Medulla oblongata (tissue), 1 donor: ENCODE results near the gene DGKI.

ENCODE experiments used
- DNase-seq: peaks from one replicate; pipeline ENCODE4 v3.0.0-alpha.2; 2015; ENCODE audit errors: extremely low spot score

The DGKI gene

DNA sequence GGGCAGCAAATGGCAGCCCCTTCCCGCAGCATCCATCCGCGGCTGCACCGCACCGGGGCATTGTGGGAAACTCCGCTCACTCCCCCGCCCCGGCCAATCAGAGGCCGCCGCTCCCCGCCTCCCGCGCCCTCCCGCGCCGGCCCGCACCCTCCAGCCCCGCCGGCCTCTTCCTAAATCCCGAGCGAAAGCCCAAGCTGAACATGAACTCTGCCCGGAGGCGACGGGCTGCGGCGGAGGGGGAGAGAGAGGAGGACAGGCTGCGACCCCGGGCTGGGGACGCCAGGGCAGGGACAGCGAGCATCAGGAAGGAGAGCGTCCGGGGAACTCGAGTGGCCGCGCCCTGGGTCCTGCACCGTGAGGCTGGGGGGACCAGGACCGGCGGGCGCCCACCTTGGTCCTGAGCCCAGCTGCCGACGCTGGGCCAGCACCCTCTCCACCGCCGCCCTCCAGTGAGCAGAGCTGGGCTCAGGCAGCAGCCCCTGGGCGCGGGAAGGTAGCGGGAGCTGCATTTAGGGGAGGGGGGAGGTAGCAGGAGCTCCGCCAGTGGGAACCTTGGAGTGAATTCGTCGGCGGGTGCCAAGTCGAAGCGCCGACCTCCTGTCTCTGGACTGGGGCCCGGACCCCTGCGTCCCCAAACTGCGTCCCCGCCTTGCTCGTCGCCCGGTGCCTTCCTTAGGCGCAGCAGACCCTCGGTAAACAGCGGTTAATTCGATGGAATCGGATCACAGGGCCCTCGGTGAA, at the start of gene DGKI:
TSS of gene DGKI (minus strand) at position 148 of the 741 bp plus-strand sequence.
- peak; percentile 69 for DNase-seq

DNA sequence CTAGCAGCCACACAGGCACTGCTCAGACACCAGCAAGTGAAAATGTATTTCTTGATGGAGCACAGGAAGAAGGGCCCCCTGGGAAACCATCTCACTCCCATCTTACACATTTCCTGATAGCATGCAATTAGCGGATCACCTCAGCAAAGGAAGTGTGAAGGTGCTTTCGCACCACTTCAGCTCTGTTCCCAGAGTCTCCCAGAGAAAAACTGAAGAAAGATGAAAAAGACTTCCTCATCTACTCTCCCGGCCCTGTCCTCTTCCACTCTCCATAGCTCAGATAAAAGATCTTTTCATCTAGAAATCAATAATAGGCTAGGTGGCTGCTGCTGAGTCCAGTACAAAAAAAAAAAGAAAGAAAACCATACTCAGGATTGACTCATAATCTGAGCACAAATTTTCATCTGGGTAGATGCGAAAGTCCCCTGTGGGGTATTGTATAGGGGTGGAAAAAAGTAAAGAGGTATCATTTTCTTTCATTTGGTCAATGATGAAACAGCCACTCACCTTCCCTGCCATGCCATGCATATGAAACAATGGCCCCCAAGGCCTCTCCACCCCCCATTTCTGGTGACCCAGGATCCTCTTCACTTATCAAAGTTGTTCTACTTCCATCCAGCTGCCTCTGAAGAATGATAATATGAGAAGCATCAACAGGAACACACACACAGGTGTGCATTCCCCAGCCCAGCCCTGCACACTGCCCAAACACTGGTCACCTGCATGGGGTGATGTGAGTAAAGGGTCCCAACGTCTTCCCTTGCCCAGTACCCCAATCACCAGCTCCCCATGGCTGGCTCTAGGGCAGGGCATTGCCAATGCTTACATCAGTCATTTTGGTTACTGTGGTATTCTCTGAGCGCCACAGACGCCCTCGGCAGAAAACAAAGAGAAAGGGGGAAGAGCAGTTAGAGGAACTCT, 48.8 kb upstream of the DGKI start:
- no peak for DNase-seq

DNA sequence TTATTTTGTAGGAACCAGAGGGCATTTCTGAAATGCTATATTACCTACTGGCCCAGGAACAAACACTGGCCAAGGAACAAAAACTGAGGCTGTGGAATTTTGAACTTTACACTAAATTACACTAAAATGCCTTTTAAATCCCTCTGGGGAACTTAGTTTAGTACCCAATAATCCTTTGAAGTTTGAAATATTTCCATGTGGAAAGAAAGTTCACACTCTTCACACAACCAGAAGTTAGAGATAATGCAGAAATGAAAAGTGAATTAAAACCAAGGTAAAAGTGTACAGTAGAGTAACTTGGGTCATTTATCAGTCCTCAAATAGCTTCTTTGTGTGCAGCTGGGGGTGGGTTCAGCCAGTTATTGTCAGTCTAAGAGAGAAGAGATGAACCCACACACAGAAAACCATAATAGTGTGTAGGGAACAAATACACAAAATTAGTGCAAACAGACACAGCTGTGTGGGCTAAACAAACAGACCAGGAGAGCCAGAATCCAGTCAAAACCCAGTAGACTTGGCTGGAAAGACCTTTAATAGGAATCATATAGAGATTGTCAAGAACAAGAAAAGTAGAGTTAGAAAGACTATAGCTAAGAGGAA, 46.5 kb upstream of the DGKI start:
- no peak for DNase-seq

DNA sequence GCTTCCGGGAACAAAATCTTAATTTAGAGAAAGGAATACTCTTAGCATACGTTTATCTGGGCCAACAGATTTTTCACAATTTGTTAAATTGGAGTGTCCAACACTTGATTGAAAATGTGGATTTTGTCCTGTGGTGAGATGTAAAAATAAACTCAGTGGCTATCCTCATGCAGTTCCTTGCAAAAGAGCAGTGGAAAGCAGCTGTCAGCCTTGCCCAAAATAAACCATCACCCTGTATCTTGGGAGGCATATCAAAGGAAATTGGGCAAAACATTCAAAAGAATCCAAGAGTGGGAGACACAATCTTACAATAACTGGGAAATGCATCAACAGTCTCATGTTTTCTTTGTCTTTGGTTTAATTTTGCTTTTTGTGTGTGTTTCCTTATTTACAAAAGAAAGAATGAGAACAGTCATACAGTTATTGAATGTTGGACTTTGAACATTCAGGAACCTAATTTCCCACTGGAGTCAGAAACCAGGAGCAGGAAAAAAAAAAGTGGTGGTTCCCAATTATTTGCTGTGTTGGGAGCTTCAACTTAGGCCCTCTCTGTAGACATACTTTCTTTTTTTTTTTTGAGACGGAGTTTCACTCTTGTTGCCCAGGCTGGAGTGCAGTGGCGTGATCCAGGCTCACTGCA, 44.4 kb upstream of the DGKI start:
- DNase-seq, result no peak

DNA sequence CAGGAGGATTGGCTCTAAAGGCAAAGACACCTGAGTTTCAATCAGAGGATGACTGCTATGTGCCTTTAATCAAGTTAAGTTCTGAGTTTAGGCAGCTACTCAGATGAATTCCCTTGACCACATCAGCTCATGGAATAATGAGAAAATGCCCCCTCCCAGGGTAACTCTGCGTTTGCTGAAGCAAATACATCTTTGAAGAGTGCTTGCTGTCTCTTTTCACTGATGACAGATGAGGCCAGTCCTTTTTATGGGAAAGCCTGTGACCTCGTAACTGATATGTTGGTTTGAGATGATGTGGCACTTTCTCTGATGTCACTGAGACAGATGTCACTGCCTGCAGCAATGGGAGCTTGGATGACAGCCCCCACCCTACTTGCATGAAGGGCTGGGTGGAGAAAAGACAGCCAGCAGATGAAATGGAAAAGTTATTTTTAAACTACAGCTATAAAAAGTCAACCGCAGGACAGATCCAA, 43.7 kb upstream of the DGKI start:
- no peak for DNase-seq

DNA sequence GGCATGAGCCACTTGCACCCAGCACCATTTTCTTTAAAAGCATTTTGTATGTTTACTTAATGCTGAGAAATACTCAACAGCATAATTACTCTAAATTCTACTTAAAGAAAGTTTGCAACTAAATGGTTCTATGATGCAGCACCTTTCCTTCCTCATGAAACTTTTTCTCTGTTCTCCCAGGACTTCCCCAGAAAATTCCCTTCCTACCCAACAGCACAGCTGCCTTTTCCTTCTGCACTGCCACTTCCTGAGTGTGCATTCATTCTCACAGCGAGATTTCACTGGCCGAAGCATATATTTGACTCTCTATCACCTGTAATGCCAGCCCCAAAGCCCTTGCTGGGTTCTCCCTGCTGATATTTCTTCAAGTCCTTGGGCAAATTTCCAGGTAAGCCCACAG, 41.5 kb upstream of the DGKI start:
- DNase-seq, result no peak

DNA sequence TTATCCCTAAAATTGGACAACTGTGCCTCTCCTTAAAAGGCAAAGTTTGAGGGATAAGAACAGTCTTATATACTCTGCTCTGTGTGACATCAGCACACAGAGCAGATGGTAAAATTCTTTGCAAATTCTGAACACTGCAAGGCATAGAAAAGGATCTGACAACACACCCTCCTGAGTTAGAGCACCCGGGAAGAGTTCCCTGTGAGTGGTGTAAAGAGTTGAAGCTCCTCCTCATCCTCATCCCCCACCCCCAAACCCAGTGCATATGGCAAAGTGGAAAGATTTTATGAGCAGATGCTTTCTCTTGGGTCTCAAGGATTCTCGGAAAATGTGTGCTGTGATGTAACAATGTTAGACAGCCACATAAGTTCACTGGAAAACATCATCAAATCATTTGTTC, 40.0 kb upstream of the DGKI start:
- DNase-seq, result no peak

DNA sequence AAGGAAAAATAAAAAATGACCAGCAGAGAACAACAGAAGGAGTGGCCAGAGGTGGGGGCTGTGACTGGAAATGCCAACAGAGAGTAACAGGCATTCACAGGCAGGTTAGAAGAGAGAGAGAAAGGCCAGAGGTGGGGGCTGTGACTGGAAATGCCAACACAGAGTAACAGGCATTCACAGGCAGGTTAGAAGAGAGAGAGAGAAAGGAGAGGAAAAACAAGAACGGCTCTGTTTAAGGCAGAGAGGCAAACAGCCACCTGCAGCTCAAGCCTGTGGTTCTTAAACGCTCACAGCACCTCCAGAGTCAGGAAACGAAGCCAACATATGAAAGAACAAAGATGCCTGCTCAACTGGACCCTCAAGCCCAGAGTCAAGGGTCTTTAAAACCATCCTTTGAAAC, 39.5 kb upstream of the DGKI start:
- no peak for DNase-seq

DNA sequence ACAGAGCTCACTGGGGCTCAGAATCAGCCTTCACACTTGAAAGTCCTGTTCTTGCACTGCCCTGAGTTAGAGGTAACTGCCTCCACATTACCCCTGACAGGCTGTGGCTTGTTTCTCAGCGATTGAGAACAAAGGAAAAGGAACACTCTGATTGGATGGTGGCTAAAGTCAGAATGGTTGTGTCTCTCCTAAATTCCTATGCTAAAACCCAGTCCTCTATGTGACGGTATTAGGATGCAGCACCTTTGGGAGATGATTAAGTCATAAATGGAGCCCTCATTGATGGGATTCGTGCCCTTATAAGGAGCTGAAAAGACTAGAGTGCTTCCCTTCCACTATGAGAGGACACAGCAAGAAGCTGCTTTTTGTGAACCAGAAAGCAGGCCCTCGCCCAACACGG, 38.9 kb upstream of the DGKI start:
- DNase-seq, result no peak

DNA sequence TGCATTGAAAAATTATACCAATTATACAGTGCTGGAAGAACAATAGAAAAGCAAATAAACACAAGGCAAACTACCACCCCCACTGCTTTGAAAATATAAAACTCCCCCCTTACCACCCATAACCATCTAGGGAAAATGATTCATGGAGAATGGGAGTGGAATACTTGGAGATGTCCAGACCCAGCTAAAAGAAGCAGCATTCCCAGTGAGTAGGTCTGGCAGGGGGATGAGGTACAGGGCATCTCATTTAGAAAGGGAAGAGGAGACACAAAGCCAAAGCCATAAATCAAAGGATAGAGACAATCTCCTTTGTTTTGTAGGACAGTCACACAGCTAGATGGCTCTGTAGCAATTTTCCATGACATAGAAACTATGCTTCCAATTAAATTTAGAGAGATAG, 36.0 kb upstream of the DGKI start:
- DNase-seq, result no peak

DNA sequence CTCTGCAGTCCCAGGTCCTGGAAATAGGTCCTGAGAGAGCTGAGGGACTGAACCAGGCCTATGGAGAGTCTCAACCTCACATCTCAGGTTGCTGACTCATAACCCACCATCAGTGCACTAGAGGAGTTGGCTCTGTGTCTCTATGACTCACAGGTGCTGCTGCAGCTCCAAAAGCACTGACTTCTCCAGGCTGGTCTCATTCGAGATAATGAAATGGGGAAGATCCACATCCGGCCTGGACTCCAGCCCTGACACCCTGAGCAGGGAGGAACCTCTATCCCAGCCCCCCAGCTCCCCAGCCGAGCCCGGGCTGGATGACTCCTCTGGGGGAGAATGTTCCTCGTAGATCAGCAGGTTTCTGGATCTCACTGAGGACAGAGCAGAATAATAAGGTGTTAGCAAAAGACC, 35.5 kb upstream of the DGKI start:
- DNase-seq, result no peak

DNA sequence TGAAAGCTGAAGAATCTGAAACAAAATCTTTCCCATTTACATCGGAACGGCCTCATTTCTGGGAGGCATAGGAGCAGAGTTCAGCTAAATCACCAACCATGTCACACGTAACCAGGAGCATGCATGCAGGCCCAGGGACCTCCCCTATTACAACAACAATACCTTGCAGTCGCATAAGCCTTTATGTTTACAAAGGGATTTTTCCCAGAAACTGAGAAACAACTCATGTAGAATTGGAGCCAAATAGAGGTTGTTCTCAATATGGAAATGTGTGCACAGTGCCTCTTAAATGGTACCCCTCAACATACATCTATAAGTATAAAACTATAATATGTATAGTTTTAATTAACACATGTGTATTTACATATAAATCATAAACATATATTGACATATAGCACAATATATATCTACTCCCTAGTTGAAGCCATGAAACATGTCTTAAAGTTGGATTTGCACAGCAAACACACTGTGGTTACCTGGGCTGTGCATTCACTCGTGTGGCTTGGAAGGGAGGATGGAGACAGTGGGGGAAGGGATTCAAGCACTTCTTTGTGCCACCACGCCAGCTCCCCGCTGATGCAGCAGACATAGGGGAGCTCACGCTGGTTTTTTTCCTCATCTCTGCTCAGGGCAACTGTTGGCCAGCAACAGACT, 35.0 kb upstream of the DGKI start:
- no peak for DNase-seq

DNA sequence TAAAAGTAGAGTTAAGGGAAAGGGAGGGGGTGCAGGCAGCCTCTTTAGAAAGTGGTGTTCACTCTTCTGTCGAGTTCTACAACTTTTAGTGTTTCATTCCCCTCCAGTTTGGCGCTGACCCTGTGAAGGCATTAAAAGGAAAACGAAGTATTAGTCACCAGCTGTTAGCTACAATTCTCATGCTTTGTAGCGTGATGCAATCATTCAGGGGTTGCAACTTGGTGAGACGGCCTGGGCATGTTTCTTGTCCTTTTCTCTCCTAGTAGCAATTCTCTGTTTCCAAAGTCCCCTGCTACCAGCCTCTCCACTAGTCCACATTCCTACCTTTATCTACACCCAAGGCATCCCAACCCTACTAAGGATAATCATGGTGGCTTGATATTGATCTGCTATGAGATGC, 33.7 kb upstream of the DGKI start:
- no peak for DNase-seq

DNA sequence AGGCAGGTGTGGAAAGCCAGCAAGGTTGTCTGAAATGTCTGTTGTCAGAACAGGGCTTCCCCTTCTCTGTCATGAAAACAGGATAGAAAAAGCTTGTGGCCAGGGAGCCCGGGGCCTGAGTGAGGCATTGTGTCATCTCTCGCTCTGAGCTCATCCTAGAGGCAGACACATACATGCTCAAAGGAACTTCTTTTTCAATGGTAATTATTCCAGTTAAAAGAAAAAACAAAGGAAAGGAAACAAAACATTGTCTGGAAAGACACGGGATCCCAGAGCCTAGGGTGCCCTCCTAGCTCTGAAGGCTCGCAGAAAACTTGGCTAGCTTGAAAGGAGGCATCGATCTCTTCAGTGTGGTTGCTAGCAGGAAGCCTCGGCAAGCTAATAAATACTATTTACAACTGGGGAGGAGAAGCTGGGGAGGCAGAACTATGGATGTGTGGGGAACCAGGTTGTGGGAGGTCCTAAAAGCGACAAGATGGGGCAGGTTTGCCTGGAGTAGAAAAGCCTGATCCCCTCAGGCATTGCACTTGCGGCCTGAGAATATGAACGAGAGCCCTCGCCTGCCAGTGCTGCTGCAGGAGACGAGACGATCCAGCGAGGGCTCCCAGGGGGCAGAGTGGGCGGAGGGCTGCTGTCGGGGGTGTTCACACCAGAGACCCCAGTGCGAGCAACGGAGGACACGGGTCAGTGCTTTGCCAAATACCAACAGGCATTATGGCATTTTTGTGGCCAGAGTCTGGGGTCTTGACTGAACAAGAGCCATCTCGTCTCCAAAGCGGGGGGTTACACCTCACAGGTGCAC, 32.8 kb upstream of the DGKI start:
- DNase-seq, result no peak

DNA sequence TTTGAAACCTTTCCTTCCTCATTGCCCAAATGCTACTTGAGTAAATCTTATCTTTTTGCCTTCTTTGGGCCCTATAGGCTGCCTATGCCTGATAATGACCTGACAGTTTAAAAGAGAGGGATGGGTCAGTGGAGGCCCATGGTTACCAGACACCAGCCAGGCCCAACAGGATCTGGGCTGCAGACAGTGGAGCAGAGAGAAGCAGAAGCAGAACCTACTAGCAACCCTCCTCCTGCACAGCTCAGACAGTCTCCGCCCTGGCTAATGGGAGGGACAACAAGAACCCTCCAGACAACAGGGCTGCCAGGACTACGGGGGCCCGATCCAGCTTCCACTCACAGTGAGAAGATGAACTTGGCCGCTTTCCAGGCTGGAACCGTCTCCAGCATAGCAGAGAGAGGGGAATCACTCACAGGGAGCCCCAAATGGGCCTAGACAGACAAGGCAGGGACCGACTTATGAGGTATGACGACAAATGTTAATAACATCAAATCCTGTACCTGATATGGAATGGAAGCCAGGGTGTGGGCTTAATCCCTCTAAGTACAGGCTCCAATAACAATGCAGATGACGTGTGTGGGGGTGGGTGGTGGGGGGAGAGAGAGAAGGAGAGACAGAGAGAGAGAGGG, 31.7 kb upstream of the DGKI start:
- DNase-seq, result peak; percentile 43

DNA sequence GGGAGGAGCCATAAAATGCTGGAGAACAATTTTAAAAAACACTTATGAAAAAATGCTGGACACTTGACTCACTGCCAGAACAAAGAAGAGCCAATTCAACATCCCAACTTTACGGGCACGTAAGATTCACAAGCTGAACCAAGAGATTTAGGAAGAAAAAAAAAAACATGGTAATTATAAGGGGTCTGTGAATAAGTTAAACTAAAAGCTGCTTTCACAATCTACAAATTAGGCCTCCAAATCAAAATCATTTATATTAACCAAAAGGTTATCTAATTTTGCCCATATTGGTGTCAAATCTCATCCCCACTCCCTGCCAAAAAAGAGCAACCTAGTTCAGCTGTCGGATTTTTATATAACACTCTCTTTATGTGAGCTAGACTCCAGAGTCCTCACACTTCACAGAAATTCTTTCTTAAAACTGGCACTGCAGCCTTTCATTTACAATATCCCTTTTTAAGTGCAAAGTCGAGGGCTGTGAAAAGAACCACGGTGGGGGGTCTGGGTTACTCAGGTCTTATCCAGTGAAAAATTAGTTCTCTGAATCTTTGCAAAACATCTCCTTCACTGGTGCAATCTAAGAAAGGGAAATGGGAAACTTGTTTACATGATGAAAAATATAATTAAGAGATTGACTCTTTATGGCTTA, 30.4 kb upstream of the DGKI start:
- DNase-seq, result no peak

DNA sequence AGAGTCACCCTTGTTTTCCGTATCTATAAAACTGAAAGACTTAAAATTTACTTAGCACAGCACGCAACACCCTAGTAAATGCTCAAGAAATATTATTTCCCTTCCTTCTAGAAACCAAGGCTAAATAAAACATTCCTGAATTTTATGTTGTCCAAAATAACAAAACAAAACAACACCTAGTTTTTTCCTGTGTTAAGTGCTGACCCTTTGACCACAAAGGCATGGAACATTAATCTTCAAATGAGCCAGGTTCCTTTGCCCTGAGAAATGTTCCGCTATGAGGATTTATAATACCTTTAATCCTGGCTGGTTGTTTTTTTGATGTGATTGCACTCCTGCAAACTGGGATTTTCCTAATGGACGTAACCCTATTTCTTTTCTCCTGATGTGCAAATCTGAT, 29.0 kb upstream of the DGKI start:
- no peak for DNase-seq

DNA sequence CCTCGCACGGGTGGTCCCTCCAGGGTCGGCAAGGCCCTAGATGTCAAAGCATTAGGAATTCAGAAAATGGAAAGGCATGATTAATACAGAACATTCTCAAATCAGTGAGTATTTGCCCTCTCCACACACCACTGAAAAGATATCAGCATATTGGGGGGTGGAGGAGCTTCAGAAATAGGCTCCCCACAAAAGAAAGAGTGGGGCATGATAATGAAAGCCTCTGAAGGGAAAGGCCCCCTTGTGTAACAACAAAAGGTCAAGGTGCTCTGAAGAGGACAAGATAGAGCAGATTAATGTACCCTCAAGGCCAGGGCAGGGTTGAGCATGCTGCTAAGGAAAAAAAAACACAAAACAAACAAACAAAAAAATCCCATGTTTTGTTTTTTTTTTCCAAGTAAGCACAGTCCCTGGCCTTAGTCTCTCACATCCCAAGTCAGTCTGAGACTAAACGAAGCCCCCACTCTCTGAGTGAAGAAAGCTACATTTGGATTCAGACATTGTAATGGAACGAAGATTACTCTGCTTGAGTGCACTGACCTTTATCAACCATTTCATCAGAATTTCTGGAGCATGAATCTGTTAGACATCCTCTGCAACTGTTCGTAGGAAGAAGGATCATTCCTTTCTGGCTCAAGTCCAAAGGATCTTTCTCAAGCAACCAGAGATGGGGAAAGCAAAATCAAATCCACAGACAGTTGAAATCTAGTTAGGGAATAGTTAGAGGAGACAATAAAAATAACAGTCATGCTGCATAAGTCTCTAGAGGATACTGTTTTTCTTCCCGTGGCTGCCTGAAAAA, 27.4 kb upstream of the DGKI start:
- no peak for DNase-seq

DNA sequence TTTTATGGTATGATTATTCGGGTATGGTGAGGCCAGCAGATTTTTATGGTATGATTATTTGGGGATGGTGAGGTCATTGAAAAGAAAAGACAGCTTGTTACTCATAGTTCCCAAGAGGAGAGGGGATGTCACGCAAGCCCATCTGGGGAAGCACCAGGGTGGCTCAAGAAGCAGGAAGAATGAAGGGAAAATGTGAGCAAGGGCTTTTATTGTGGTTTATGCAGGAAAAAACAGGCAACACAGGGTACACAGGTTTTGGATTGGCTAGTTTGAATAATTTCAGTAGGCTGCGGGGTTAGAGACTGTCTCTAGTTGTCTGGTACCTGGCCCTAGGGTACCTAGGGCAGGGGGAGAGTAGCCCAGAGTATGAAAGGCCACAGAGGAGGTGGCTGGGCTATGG, 26.8 kb upstream of the DGKI start:
- DNase-seq, result no peak
